ENCODE results near the gene ECE1. TPM values are rescaled to one million over a fixed set of nuclear protein-coding genes. Genes with fewer than 3 reads are reported as not detected.

Gene ECE1
- total RNA-seq, 1 donor from 2014 or later: 90.9 TPM

DNA sequence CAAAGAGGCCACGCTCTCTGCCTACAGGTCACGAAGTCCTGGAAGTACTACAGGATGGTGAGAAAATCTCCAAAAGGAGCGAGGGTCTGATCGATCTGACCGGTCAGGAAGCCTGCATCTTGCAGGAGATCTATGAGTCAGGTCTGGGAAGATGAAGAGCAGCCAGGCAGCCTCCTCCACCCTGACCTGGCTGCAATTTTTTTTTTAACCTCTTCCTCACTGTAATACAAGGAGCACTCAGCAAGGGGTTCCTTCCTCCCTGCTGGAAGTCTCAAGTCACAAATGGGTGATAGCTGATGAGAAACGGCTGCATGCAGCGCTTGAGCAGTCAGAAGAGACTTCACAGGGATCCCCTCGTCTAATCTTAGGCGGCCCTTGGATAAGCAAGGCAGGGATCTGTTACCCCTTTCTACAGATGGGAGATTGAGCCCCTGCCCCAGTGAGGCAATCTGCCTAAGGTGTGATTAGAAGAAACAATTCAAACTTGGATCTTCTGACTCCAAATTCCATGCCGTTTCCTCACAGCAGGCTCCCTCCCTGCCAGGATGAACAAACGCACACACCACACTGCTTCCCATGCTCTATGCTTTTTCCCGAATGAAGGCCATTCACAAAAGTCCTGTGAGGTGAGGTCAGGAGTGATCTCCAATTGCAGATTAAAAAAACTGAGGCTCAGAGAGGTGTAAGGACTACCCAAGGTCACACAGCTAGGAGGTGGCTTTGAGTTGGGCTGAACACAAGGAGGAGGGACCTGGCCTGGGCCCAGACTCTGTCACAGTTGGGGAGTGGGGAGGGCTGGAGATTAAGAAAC is 48.3 kb downstream of the ECE1 start:
- peak in 1 of 2 donors; percentile 20 for ATAC-seq
- Histone ChIP-seq H3K4me1 (no peaks in the 10 kb centered on the region), H3K27ac (no peak overlapping the region), H3K4me3 (no peak overlapping the region), H3K27me3 (ENCODE audit: low read depth) (no peaks in the 10 kb centered on the region), H3K9me3 (no peaks in the 10 kb centered on the region), H3K36me3 (peaks cover 88% of the 10 kb centered on the region)
- intact Hi-C loops (cut with DNase I): no loop called here
- DNase-seq: no peak
- TF ChIP-seq, protein P1, sequence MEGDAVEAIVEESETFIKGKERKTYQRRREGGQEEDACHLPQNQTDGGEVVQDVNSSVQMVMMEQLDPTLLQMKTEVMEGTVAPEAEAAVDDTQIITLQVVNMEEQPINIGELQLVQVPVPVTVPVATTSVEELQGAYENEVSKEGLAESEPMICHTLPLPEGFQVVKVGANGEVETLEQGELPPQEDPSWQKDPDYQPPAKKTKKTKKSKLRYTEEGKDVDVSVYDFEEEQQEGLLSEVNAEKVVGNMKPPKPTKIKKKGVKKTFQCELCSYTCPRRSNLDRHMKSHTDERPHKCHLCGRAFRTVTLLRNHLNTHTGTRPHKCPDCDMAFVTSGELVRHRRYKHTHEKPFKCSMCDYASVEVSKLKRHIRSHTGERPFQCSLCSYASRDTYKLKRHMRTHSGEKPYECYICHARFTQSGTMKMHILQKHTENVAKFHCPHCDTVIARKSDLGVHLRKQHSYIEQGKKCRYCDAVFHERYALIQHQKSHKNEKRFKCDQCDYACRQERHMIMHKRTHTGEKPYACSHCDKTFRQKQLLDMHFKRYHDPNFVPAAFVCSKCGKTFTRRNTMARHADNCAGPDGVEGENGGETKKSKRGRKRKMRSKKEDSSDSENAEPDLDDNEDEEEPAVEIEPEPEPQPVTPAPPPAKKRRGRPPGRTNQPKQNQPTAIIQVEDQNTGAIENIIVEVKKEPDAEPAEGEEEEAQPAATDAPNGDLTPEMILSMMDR (IDR thresholded peaks at IDR 0.05): no peak

DNA sequence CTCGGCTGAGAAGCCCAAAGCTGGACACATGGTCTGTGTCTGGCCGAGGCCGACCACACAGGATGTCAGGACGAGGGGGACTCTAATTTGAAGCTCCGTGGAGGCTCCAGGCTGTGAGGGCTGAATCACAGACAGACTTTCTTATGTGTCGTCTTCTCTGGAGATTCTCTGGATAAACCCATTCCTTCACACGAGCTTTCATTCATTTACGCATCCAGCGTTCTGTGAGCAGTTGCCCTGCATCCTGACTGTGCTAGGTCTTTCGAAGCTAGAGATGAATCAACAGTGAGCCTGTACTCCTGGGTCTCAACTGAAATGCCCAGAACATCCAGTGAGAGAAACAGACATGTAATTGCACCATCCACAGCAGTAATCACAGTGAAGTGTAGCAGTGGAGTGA is 49.6 kb downstream of the ECE1 start:
- H3K36me3 ChIP-seq: peaks cover 89% of the 10 kb centered on the region
- ATAC-seq (no peak), DNase-seq (no peak)
- no peaks in the 10 kb centered on the region for H3K27me3 ChIP-seq (ENCODE audit: low read depth)
- TF ChIP-seq, protein P1 (IDR thresholded peaks at IDR 0.05): no peak
- H3K4me1 ChIP-seq: no peaks in the 10 kb centered on the region
- no peaks in the 10 kb centered on the region for H3K9me3 ChIP-seq
- H3K4me3 ChIP-seq: no peak overlapping the region
- H3K27ac ChIP-seq: no peak overlapping the region
- intact Hi-C loops (cut with DNase I): no loop called here

DNA sequence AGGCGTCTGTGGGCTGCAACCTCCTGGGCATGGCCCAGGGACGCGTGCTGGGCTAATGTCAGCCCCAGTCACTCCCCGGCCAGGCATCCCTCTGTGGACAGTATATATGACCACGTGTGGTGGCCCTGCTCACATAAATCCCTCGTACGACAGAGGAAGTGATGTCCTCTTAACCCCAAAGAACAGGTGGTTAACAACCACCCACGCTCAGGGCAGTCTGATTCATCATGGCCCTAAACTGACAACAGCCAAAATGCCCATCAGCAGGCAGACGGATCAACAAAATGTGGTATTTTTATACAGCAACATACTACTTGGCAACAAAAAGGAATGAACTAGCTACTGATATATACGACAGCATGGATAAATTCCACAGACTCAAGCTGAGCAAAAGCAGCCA is 51.0 kb downstream of the ECE1 start:
- TF ChIP-seq, protein P1 (IDR thresholded peaks at IDR 0.05): no peak
- no peak for DNase-seq
- H3K9me3 ChIP-seq: no peaks in the 10 kb centered on the region
- intact Hi-C loops (cut with DNase I): no loop called here
- no peak overlapping the region for H3K27ac ChIP-seq
- ATAC-seq: no peak
- peaks cover 84% of the 10 kb centered on the region for H3K36me3 ChIP-seq
- H3K4me1 ChIP-seq: no peaks in the 10 kb centered on the region
- no peaks in the 10 kb centered on the region for H3K27me3 ChIP-seq (ENCODE audit: low read depth)
- no peak overlapping the region for H3K4me3 ChIP-seq

DNA sequence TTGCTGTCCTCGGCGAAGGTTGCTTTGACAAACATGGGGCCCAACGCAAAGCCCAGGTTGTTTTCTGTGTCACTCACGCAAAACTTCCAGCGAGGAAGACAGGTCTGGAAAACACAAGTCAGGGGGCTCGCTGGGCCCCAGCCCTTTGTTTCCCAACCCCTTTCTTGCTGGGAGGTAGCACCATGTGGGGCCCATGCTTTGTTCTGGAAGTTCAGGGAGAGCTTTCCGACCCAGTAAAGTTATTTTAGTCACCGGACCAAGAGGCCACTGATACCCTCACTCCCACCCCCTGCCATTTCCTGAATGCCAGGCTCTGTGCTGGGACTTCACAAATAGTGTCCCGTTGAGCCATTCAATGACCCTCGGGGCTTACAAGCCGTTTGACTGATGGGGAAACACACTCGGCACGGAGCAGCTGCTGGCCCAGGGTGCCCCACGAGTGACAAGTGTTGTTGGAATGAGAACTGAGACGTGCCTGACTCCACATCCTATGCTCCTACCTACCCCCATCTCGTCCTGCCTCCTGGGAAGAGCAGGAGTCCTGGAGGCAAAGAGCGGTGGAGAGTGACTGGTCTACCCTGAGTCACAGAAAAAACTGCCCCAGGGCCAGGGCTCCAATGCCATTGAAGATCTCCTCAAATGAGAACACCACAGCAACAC is 52.0 kb downstream of the ECE1 start:
- H3K27ac ChIP-seq: no peak overlapping the region
- H3K4me1 ChIP-seq: no peaks in the 10 kb centered on the region
- peaks cover 84% of the 10 kb centered on the region for H3K36me3 ChIP-seq
- ATAC-seq (no peak), DNase-seq (no peak)
- TF ChIP-seq, protein P1 (IDR thresholded peaks at IDR 0.05): no peak
- H3K4me3 ChIP-seq: no peak overlapping the region
- intact Hi-C loops (cut with DNase I): no loop called here
- H3K9me3 ChIP-seq: no peaks in the 10 kb centered on the region
- H3K27me3 ChIP-seq (ENCODE audit: low read depth): no peaks in the 10 kb centered on the region

DNA sequence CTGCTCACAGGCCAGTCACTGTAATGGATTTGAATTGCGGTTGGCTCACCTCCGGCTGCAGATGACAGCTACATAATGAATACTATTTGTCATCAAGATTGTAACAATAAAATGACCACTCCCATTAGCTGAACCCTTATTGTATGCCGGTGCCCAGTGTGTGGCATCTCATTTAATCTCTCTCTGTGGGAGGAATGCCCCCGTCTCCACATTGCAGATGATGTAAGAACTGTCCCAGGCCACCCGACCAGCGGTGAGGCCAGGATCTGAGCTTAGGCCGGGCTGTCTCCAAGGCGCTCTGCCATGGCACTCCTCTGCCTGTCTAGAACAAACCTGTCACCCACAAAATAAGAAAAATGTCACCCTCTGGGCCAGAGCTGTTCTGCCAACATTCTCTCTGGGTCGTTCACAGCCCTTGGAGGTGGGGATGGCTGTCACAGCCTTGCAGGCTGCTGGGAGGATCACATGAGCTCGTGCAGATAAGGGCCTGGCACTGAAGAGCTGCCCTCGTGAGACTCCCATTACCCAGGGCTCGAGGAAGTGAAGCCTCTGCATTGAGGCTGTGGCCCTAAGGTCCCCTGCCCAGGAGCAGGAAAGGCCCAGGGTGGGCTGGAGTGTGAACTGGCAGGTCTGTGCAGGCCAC is 52.7 kb downstream of the ECE1 start:
- H3K4me1 ChIP-seq: no peaks in the 10 kb centered on the region
- H3K4me3 ChIP-seq: no peak overlapping the region
- ATAC-seq (no peak), DNase-seq (no peak)
- H3K9me3 ChIP-seq: no peaks in the 10 kb centered on the region
- peaks cover 84% of the 10 kb centered on the region for H3K36me3 ChIP-seq
- no peaks in the 10 kb centered on the region for H3K27me3 ChIP-seq (ENCODE audit: low read depth)
- intact Hi-C loops (cut with DNase I): no loop called here
- TF ChIP-seq, protein P1 (IDR thresholded peaks at IDR 0.05): no peak
- no peak overlapping the region for H3K27ac ChIP-seq
